GM23248 (cell line): ENCODE measurements around the gene FAM83F.

Experiments
- EZH2 ChIP-seq: fragments of 200-600 bp; sonication (generic); IDR thresholded peaks from 2 replicates; pipeline ENCODE4 v1.6.1; 2018; ENCODE audit warnings: antibody characterized with exemption, mild to moderate bottlenecking; ENCODE audit not compliant: insufficient read depth, poor library complexity, severe bottlenecking
- EZH2phosphoT487 ChIP-seq: fragments of 200-600 bp; sonication (generic); IDR thresholded peaks from 2 replicates; pipeline ENCODE4 v1.6.1; 2018; ENCODE audit warnings: antibody characterized with exemption, moderate library complexity, mild to moderate bottlenecking, low read depth; ENCODE audit not compliant: insufficient read depth

- no peak for TF ChIP-seq EZH2phosphoT487
- no peak for TF ChIP-seq EZH2
Observed at GRCh38 chr22:40056559-40056958, 61.8 kb downstream of the FAM83F start.
